GM13977 (cell line): ENCODE data around the gene URM1.
"Not testable (repeated sequence)": the region's sequence is repeated elsewhere in the genome, so short reads cannot be mapped to it uniquely, and the experiment has no call there.

Source experiments
- DNase-seq: peaks from one replicate; pipeline ENCODE4 v3.0.0; 2012; ENCODE audit warnings: low spot score
- CTCF ChIP-seq: IDR thresholded peaks from 2 replicates; pipeline ENCODE4 v1.5.1; 2012; ENCODE audit warnings: mild to moderate bottlenecking, control low read depth; ENCODE audit not compliant: insufficient read depth; ENCODE audit errors: extremely low read depth, missing control alignments
- in situ Hi-C: fragments of 300-500 bp; cut with MboI; formaldehyde crosslinking; loops from one replicate; pipeline ENCODE4 v1.12.0; 2022; ENCODE audit warnings: low sequenced_read_pairs, low pct_unique_long_range_greater_than_20kb, mixed read lengths, inconsistent platforms; ENCODE audit not compliant: unreplicated experiment

Gene URM1

GRCh38 chr9:128420651-128421481 is 49.7 kb downstream of the URM1 start, which contains the start of gene CERCAM:
CERCAM (plus strand) TSS chr9:128420857; CDS start chr9:128420878, 21 bp downstream.
- no peak for TF ChIP-seq CTCF
- in situ Hi-C loops = no loop called here
- DNase-seq = peak; percentile 92

GRCh38 chr9:128421482-128421996 is 50.4 kb downstream of the URM1 start:
- no peak for TF ChIP-seq CTCF
- DNase-seq = no peak
- in situ Hi-C loops = no loop called here

- DNase-seq, in situ Hi-C loops: not testable (repeated sequence)
Observed at GRCh38 chr9:128422022-128422782, 51.0 kb downstream of the URM1 start.

GRCh38 chr9:128422783-128423150 is 51.6 kb downstream of the URM1 start:
- no peak for DNase-seq
- in situ Hi-C loops = no loop called here
- TF ChIP-seq CTCF = no peak

- in situ Hi-C loops, DNase-seq: not testable (repeated sequence)
Observed at GRCh38 chr9:128423356-128423755, 52.2 kb downstream of the URM1 start.

- in situ Hi-C loops = no loop called here
Observed at GRCh38 chr9:128424268-128424780, 53.1 kb downstream of the URM1 start.

More at GRCh38 chr9:128424268-128424780, 53.1 kb downstream of the URM1 start:
- DNase-seq = no peak
- TF ChIP-seq CTCF = no peak
